ENCODE measurements around the gene IER3. TPM values are rescaled to one million over a fixed set of nuclear protein-coding genes. Genes with fewer than 3 reads are reported as not detected.

IER3 gene
- total RNA-seq, 2 donors from 2014 or later, result 102 to 136 TPM

DNA sequence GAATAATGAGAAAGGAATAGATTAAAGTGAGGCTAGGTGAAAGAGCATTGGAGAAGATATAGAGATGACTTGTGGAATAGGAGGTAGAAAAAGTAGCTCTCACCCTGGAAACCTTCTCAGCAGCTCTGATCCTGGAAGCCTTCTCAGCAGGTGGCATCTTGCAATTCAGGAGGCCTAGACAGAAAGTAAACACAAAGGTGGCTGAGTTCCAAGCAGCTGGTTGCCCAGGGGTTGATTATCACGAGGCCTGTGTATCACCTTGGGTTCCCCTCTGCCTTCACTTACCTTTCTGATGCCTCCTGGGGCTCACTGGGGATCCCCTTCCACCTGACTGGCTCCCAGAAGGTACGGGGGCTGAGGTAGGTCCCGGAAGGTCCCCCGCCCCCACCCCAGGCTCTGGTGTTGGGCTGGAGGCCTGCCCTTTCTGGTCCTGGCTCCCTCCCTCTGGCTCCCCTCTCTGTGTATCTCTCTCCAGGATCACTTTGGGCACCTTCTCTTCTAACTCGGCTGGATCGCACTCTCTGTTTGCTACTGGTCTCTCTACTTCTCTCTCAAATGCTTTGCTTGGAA, 37.0 kb downstream of the IER3 start:
- Histone ChIP-seq H3K9me3 (ENCODE audit: control insufficient read depth, low read length) (no peaks in the 10 kb centered on the region), H3K36me3 (ENCODE audit: control insufficient read depth, insufficient read depth, low read length) (peaks cover 63% of the 10 kb centered on the region), H3K4me1 (ENCODE audit: control insufficient read depth, insufficient read depth, low read length) (peaks cover 4% of the 10 kb centered on the region), H3K27ac (ENCODE audit: low read depth, low read length) (no peak overlapping the region), H3K27me3 (ENCODE audit: control insufficient read depth, insufficient read depth, low read length, poor library complexity, severe bottlenecking) (no peaks in the 10 kb centered on the region), H3K4me3 (ENCODE audit: low read length) (no peak overlapping the region), H3K9ac (ENCODE audit: extremely low read depth, low read length, poor library complexity, severe bottlenecking) (peak overlapping the region; percentile 9)
- peaks cover 75% of the 10 kb centered on the region for H3K36me3 Mint-ChIP-seq (ENCODE audit: low read depth)
- H3K4me1 Mint-ChIP-seq, result peaks cover 14% of the 10 kb centered on the region
- no peak overlapping the region for H3K4me3 Mint-ChIP-seq
- TF ChIP-seq, protein P1, sequence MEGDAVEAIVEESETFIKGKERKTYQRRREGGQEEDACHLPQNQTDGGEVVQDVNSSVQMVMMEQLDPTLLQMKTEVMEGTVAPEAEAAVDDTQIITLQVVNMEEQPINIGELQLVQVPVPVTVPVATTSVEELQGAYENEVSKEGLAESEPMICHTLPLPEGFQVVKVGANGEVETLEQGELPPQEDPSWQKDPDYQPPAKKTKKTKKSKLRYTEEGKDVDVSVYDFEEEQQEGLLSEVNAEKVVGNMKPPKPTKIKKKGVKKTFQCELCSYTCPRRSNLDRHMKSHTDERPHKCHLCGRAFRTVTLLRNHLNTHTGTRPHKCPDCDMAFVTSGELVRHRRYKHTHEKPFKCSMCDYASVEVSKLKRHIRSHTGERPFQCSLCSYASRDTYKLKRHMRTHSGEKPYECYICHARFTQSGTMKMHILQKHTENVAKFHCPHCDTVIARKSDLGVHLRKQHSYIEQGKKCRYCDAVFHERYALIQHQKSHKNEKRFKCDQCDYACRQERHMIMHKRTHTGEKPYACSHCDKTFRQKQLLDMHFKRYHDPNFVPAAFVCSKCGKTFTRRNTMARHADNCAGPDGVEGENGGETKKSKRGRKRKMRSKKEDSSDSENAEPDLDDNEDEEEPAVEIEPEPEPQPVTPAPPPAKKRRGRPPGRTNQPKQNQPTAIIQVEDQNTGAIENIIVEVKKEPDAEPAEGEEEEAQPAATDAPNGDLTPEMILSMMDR (conservative IDR thresholded peaks at IDR 0.05), result no peak
- peak; percentile 68 for DNase-seq
- no peaks in the 10 kb centered on the region for H3K27me3 Mint-ChIP-seq (ENCODE audit: insufficient read depth)
- 76 to 94% methylated on average over 5 to 6 of the region's 6 CpGs for WGBS, 2 experiments (ENCODE audit: insufficient coverage in 1 of 2, insufficient read length in 1 of 2)
- H3K27ac Mint-ChIP-seq, result peak overlapping the region; percentile 67
- no peaks in the 10 kb centered on the region for H3K9me3 Mint-ChIP-seq

DNA sequence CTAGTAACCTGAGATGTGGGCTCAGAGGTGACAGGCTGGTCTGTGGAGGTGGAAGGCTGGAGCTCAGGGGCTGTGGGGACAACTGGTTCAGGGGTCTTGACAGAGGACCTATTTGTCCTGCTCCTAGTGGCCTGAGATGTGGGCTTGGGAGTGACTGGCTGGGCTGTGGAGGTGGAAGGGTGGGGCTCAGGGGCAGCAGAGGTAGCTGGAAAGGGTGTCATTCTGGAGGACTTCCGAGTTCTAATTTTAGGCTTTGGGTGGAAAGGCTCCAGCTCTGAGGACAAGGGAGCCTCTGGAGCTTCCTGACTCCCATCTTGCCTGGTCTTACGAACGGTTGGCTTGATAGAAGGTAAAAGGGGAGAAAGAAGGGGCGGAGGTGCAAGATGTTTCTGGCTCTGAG, 38.7 kb downstream of the IER3 start:
- DNase-seq, result no peak
- Mint-ChIP-seq H3K27ac (no peak overlapping the region), H3K27me3 (ENCODE audit: insufficient read depth) (no peaks in the 10 kb centered on the region), H3K9me3 (no peaks in the 10 kb centered on the region), H3K36me3 (ENCODE audit: low read depth) (peaks cover 65% of the 10 kb centered on the region), H3K4me3 (no peak overlapping the region), H3K4me1 (peaks cover 14% of the 10 kb centered on the region)
- Histone ChIP-seq H3K27me3 (ENCODE audit: control insufficient read depth, insufficient read depth, low read length, poor library complexity, severe bottlenecking) (no peaks in the 10 kb centered on the region), H3K9ac (ENCODE audit: extremely low read depth, low read length, poor library complexity, severe bottlenecking) (no peak overlapping the region), H3K27ac (ENCODE audit: low read depth, low read length) (no peak overlapping the region), H3K4me3 (ENCODE audit: low read length) (no peak overlapping the region), H3K36me3 (ENCODE audit: control insufficient read depth, insufficient read depth, low read length) (peaks cover 57% of the 10 kb centered on the region), H3K9me3 (ENCODE audit: control insufficient read depth, low read length) (no peaks in the 10 kb centered on the region), H3K4me1 (ENCODE audit: control insufficient read depth, insufficient read depth, low read length) (peaks cover 4% of the 10 kb centered on the region)
- 92 to 93% methylated on average over 3 to 4 of the region's 4 CpGs for WGBS, 2 experiments (ENCODE audit: insufficient coverage in 1 of 2, insufficient read length in 1 of 2)
- TF ChIP-seq, protein P1 (conservative IDR thresholded peaks at IDR 0.05), result no peak

DNA sequence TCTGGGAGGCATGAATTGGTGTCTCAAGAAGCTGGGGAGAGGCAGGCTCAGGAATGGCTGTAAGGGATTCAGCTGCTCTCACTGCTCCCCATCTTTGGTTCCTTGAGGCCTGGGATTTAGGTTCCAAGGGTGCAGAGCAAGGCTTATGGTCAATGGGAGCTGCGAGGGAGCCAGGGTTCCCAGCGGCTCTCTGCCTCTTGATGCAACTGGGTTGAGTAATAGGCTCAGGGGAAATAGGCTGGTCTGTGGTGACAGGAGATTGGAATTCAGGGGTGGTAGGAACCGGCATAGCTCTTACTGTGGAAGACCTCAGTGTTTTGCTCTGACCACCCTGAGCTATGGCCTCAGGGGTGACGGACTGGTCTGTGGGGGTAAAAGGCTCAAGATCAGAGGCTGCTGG, 40.5 kb downstream of the IER3 start:
- no peak overlapping the region for H3K27ac Mint-ChIP-seq
- peaks cover 4% of the 10 kb centered on the region for H3K4me1 ChIP-seq (ENCODE audit: control insufficient read depth, insufficient read depth, low read length)
- H3K9me3 ChIP-seq (ENCODE audit: control insufficient read depth, low read length), result no peaks in the 10 kb centered on the region
- no peaks in the 10 kb centered on the region for H3K27me3 Mint-ChIP-seq (ENCODE audit: insufficient read depth)
- no peak overlapping the region for H3K27ac ChIP-seq (ENCODE audit: low read depth, low read length)
- no peak overlapping the region for H3K4me3 ChIP-seq (ENCODE audit: low read length)
- no peaks in the 10 kb centered on the region for H3K9me3 Mint-ChIP-seq
- no peaks in the 10 kb centered on the region for H3K27me3 ChIP-seq (ENCODE audit: control insufficient read depth, insufficient read depth, low read length, poor library complexity, severe bottlenecking)
- peaks cover 55% of the 10 kb centered on the region for H3K36me3 ChIP-seq (ENCODE audit: control insufficient read depth, insufficient read depth, low read length)
- WGBS, 2 experiments (ENCODE audit: insufficient coverage in 1 of 2, insufficient read length in 1 of 2), result 93 to 100% methylated on average over 4 of the region's 4 CpGs
- peaks cover 66% of the 10 kb centered on the region for H3K36me3 Mint-ChIP-seq (ENCODE audit: low read depth)
- peaks cover 14% of the 10 kb centered on the region for H3K4me1 Mint-ChIP-seq
- H3K4me3 Mint-ChIP-seq, result no peak overlapping the region
- TF ChIP-seq, protein P1 (conservative IDR thresholded peaks at IDR 0.05), result no peak
- DNase-seq, result no peak
- H3K9ac ChIP-seq (ENCODE audit: extremely low read depth, low read length, poor library complexity, severe bottlenecking), result no peak overlapping the region

All from endodermal cell (in vitro differentiated cells).